ENCODE data around the gene EXOSC5.
"Not testable (repeated sequence)": the region's sequence is repeated elsewhere in the genome, so short reads cannot be mapped to it uniquely, and the experiment has no call there.

The EXOSC5 gene

GRCh38 chr19:41408846-41409245 lies 11.7 kb upstream of the EXOSC5 start:
- DNase-seq (ENCODE audit: extremely low read depth in 1 of 2, low read depth in 1 of 2) = not testable (repeated sequence)

- no peak for DNase-seq (ENCODE audit: extremely low read depth in 1 of 2, low read depth in 1 of 2)
Observed at GRCh38 chr19:41408256-41408655, 11.1 kb upstream of the EXOSC5 start.

- DNase-seq (ENCODE audit: extremely low read depth in 1 of 2, low read depth in 1 of 2) = no peak
Observed at GRCh38 chr19:41407271-41407670, 10.1 kb upstream of the EXOSC5 start.

GRCh38 chr19:41405776-41406175 lies 8.6 kb upstream of the EXOSC5 start:
- no peak for DNase-seq (ENCODE audit: extremely low read depth in 1 of 2, low read depth in 1 of 2)

- DNase-seq (ENCODE audit: extremely low read depth in 1 of 2, low read depth in 1 of 2) = no peak
Observed at GRCh38 chr19:41403181-41403970, 6.2 kb upstream of the EXOSC5 start.

GRCh38 chr19:41402010-41402409 lies 4.9 kb upstream of the EXOSC5 start:
- DNase-seq (ENCODE audit: extremely low read depth in 1 of 2, low read depth in 1 of 2) = no peak

GRCh38 chr19:41401483-41401882 lies 4.3 kb upstream of the EXOSC5 start:
- DNase-seq (ENCODE audit: extremely low read depth in 1 of 2, low read depth in 1 of 2) = no peak

GRCh38 chr19:41399525-41399924 lies 2.4 kb upstream of the EXOSC5 start:
- DNase-seq (ENCODE audit: extremely low read depth in 1 of 2, low read depth in 1 of 2) = no peak

GRCh38 chr19:41399091-41399490 lies 1.9 kb upstream of the EXOSC5 start:
- DNase-seq (ENCODE audit: extremely low read depth in 1 of 2, low read depth in 1 of 2) = no peak

GRCh38 chr19:41398598-41398997 lies 1.4 kb upstream of the EXOSC5 start:
- DNase-seq (ENCODE audit: extremely low read depth in 1 of 2, low read depth in 1 of 2) = no peak

GRCh38 chr19:41398050-41398418 lies 875 bp upstream of the EXOSC5 start:
- DNase-seq (ENCODE audit: extremely low read depth in 1 of 2, low read depth in 1 of 2) = no peak

GRCh38 chr19:41395355-41395754 lies 1.8 kb downstream of the EXOSC5 start:
- no peak for DNase-seq (ENCODE audit: extremely low read depth in 1 of 2, low read depth in 1 of 2)

GRCh38 chr19:41392775-41393174 lies 4.4 kb downstream of the EXOSC5 start:
- no peak for DNase-seq (ENCODE audit: extremely low read depth in 1 of 2, low read depth in 1 of 2)

GRCh38 chr19:41391618-41392017 lies 5.5 kb downstream of the EXOSC5 start:
- DNase-seq (ENCODE audit: extremely low read depth in 1 of 2, low read depth in 1 of 2) = no peak

GRCh38 chr19:41386442-41386841 lies 10.7 kb downstream of the EXOSC5 start:
- no peak for DNase-seq (ENCODE audit: extremely low read depth in 1 of 2, low read depth in 1 of 2)

GRCh38 chr19:41384351-41384750 lies 12.8 kb downstream of the EXOSC5 start:
- DNase-seq (ENCODE audit: extremely low read depth in 1 of 2, low read depth in 1 of 2) = no peak

GRCh38 chr19:41381536-41381935 lies 15.6 kb downstream of the EXOSC5 start:
- DNase-seq (ENCODE audit: extremely low read depth in 1 of 2, low read depth in 1 of 2) = not testable (repeated sequence)

GRCh38 chr19:41377977-41378709 lies 19.0 kb downstream of the EXOSC5 start:
- DNase-seq (ENCODE audit: extremely low read depth in 1 of 2, low read depth in 1 of 2) = no peak

- no peak for DNase-seq (ENCODE audit: extremely low read depth in 1 of 2, low read depth in 1 of 2)
Observed at GRCh38 chr19:41376998-41377365, 20.2 kb downstream of the EXOSC5 start.

GRCh38 chr19:41376241-41376997 lies 20.7 kb downstream of the EXOSC5 start, which contains the start of gene TMEM91:
Gene TMEM91 (plus strand): TSS chr19:41376533. CDS start chr19:41378310, 1,777 bp downstream.
- no peak for DNase-seq (ENCODE audit: extremely low read depth in 1 of 2, low read depth in 1 of 2)

- no peak for DNase-seq (ENCODE audit: extremely low read depth in 1 of 2, low read depth in 1 of 2)
Observed at GRCh38 chr19:41373993-41374392, 23.2 kb downstream of the EXOSC5 start.

GRCh38 chr19:41372501-41372900 lies 24.7 kb downstream of the EXOSC5 start:
- no peak for DNase-seq (ENCODE audit: extremely low read depth in 1 of 2, low read depth in 1 of 2)
